K562 (cell line): Measurements from ENCODE around the gene ADIPOR2. TPM values are rescaled to one million over a fixed set of nuclear protein-coding genes. Genes with fewer than 3 reads are reported as not detected.

ENCODE experiments used
- CBFA2T3 ChIP-seq: fragments of 450-650 bp; IDR thresholded peaks from 2 replicates; pipeline ENCODE4 v1.6.1; 2017
- CEBPG ChIP-seq, 3 experiments: fragments of 200-800 bp in 1 of 3; sonication (Bioruptor generic) in 1 of 3; sonication (generic) in 1 of 3; formaldehyde crosslinking in 1 of 3; IDR thresholded peaks in 2 of 3; conservative IDR thresholded peaks in 1 of 3; 2 replicates each; pipeline versions ENCODE4 v1.6.1 to v1.8.0; 2016 to 2022; ENCODE audit warnings: missing compliant biosample characterization in 2 of 3, missing genetic modification characterization in 2 of 3, mild to moderate bottlenecking in 1 of 3, missing genetic modification reagents in 1 of 3
- CXXC5 ChIP-seq: fragments of 250-450 bp; sonication (Bioruptor Pico); IDR thresholded peaks from 2 replicates; pipeline ENCODE4 v1.8.0; 2022; ENCODE audit warnings: inconsistent platforms, mild to moderate bottlenecking, moderate library complexity
- DPF2 ChIP-seq: fragments of 450-650 bp; IDR thresholded peaks from 2 replicates; pipeline ENCODE4 v1.6.1; 2016
- ETV1 ChIP-seq: fragments of 450-650 bp; conservative IDR thresholded peaks from 2 replicates; pipeline ENCODE4 v1.6.1; 2016; ENCODE audit warnings: missing genetic modification characterization, control low read depth, low read depth, missing compliant biosample characterization
- FOXK2 ChIP-seq, 2 experiments: fragments of 450-650 bp; IDR thresholded peaks in 1 of 2; conservative IDR thresholded peaks in 1 of 2; 2 replicates each; pipeline ENCODE4 v1.6.1; 2016; ENCODE audit warnings: low read depth in 2 of 2, mild to moderate bottlenecking in 1 of 2
- JUN ChIP-seq, 2 experiments: sonication (generic) in 1 of 2; formaldehyde crosslinking in 1 of 2; IDR thresholded peaks; 2 replicates each; pipeline versions ENCODE4 v1.6.1 to v1.8.0; 2012 to 2022; ENCODE audit warnings: borderline replicate concordance in 2 of 2, mild to moderate bottlenecking in 2 of 2, improper control_type of control experiment in 1 of 2, low read depth in 1 of 2, low read length in 1 of 2, missing genetic modification reagents in 1 of 2
- KDM4B ChIP-seq, 2 experiments: fragments of 450-650 bp in 1 of 2; sonication (generic) in 1 of 2; IDR thresholded peaks; 2 replicates each; pipeline ENCODE4 v1.6.1; 2016 to 2017; ENCODE audit warnings: borderline replicate concordance in 2 of 2, antibody characterized with exemption in 1 of 2, low read depth in 1 of 2, mild to moderate bottlenecking in 1 of 2
- SIN3A ChIP-seq, 2 experiments: fragments of 150-350 bp in 1 of 2; IDR thresholded peaks; 2 replicates each; pipeline ENCODE4 v1.6.1; 2011 to 2016; ENCODE audit warnings: borderline replicate concordance in 2 of 2, low read depth in 2 of 2, low read length in 2 of 2, mild to moderate bottlenecking in 2 of 2, moderate library complexity in 2 of 2; ENCODE audit not compliant: control insufficient read depth in 1 of 2
- SMARCA4 ChIP-seq: fragments of 450-650 bp; IDR thresholded peaks from 2 replicates; pipeline ENCODE4 v1.6.1; 2016
- TCF3 ChIP-seq: sonication (generic); formaldehyde crosslinking; IDR thresholded peaks from 2 replicates; pipeline ENCODE4 v1.4.0; 2020; ENCODE audit warnings: mild to moderate bottlenecking, missing genetic modification reagents
- ZNF134 ChIP-seq: fragments of 250-450 bp; sonication (Bioruptor Pico); conservative IDR thresholded peaks from 2 replicates; pipeline ENCODE4 v1.4.0; 2020
- ZNF146 ChIP-seq: IDR thresholded peaks from one replicate; pipeline ENCODE4 v1.6.1; 2018; ENCODE audit warnings: missing compliant biosample characterization; ENCODE audit not compliant: unreplicated experiment
- ZNF23 ChIP-seq: fragments of 250-450 bp; sonication (Bioruptor Pico); IDR thresholded peaks from 2 replicates; pipeline ENCODE4 v1.4.0; 2020; ENCODE audit warnings: mild to moderate bottlenecking
- polyA plus RNA-seq, 8 experiments: library from polyadenylated mRNA; depleted of rRNA in 4 of 8; stranded (reverse) in 5 of 8; unstranded in 3 of 8; fragments of >200 nt; fragmentation: Nextera tagmentation in 2 of 8; fragmentation: Illumina TruSeq in 1 of 8; extraction: Ambion mirVana in 2 of 8; extraction: Trizol in 1 of 8; gene quantifications; 2 replicates each; pipeline versions ENCODE4 v1.2.1 to v1.2.3, GENCODE V29; 2011 to 2014; ENCODE audit warnings: inconsistent platforms in 1 of 8, missing spikeins in 1 of 8
- total RNA-seq, 7 experiments: library from RNA; depleted of rRNA in 6 of 7; stranded (reverse); fragments of >200 nt in 6 of 7; fragmentation: Illumina TruSeq in 2 of 7; extraction: Trizol in 2 of 7; gene quantifications; 2 replicates each; pipeline versions ENCODE4 v1.2.1 to v1.2.3, GENCODE V29; 2011 to 2021; ENCODE audit warnings: low replicate concordance in 1 of 7
- TF ChIP-seq, protein P1 (sequence below): fragments of 450-650 bp; formaldehyde crosslinking; IDR thresholded peaks from 2 replicates; pipeline ENCODE4 v1.4.0; 2022; ENCODE audit warnings: mild to moderate bottlenecking, moderate library complexity
- TF ChIP-seq, protein P2 (sequence below), 2 experiments: IDR thresholded peaks in 1 of 2; conservative IDR thresholded peaks in 1 of 2; 2 replicates each; pipeline ENCODE4 v1.6.1; 2016; ENCODE audit warnings: low read depth in 2 of 2, mild to moderate bottlenecking in 1 of 2, missing compliant biosample characterization in 1 of 2, missing genetic modification characterization in 1 of 2, moderate library complexity in 1 of 2
- TF ChIP-seq, protein P3 (sequence below): sonication (generic); formaldehyde crosslinking; IDR thresholded peaks from 2 replicates; pipeline ENCODE4 v1.8.0; 2023; ENCODE audit warnings: mild to moderate bottlenecking, missing genetic modification reagents

Gene ADIPOR2
- total and polyA plus RNA-seq, 9 of the 15 experiments (the other 6 are each of a cell fraction or from before 2014, with no cell fraction given) = 10.9 to 63.5 (median 46.0) TPM

- peak; percentile 54 for TF ChIP-seq ZNF146 (CRISPR knock-in tag)
- TF ChIP-seq, protein P1, sequence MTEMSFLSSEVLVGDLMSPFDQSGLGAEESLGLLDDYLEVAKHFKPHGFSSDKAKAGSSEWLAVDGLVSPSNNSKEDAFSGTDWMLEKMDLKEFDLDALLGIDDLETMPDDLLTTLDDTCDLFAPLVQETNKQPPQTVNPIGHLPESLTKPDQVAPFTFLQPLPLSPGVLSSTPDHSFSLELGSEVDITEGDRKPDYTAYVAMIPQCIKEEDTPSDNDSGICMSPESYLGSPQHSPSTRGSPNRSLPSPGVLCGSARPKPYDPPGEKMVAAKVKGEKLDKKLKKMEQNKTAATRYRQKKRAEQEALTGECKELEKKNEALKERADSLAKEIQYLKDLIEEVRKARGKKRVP (CRISPR knock-in tag) = no peak
- TF ChIP-seq CBFA2T3 = peak; percentile 45
- TF ChIP-seq KDM4B (IDR thresholded peaks at IDR 0.05; ENCODE audit: borderline replicate concordance in 2 of 2, low read depth in 1 of 2) = no peak
- peak; percentile 38; the same call in 1 of the 2 replicates for TF ChIP-seq ETV1 (tag)
- TF ChIP-seq ZNF23 (CRISPR knock-in tag) = no peak
- TF ChIP-seq, protein P2, sequence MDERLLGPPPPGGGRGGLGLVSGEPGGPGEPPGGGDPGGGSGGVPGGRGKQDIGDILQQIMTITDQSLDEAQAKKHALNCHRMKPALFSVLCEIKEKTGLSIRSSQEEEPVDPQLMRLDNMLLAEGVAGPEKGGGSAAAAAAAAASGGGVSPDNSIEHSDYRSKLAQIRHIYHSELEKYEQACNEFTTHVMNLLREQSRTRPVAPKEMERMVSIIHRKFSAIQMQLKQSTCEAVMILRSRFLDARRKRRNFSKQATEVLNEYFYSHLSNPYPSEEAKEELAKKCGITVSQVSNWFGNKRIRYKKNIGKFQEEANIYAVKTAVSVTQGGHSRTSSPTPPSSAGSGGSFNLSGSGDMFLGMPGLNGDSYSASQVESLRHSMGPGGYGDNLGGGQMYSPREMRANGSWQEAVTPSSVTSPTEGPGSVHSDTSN (CRISPR knock-in tag; IDR thresholded peaks at IDR 0.05; ENCODE audit: low read depth) = no peak
- TF ChIP-seq, protein P2 (tag; conservative IDR thresholded peaks at IDR 0.05; ENCODE audit: low read depth) = no peak
- no peak for TF ChIP-seq FOXK2 (conservative IDR thresholded peaks at IDR 0.05 in 1 of 2, IDR thresholded peaks at IDR 0.05 in 1 of 2; ENCODE audit: low read depth in 2 of 2)
- TF ChIP-seq, protein P3, sequence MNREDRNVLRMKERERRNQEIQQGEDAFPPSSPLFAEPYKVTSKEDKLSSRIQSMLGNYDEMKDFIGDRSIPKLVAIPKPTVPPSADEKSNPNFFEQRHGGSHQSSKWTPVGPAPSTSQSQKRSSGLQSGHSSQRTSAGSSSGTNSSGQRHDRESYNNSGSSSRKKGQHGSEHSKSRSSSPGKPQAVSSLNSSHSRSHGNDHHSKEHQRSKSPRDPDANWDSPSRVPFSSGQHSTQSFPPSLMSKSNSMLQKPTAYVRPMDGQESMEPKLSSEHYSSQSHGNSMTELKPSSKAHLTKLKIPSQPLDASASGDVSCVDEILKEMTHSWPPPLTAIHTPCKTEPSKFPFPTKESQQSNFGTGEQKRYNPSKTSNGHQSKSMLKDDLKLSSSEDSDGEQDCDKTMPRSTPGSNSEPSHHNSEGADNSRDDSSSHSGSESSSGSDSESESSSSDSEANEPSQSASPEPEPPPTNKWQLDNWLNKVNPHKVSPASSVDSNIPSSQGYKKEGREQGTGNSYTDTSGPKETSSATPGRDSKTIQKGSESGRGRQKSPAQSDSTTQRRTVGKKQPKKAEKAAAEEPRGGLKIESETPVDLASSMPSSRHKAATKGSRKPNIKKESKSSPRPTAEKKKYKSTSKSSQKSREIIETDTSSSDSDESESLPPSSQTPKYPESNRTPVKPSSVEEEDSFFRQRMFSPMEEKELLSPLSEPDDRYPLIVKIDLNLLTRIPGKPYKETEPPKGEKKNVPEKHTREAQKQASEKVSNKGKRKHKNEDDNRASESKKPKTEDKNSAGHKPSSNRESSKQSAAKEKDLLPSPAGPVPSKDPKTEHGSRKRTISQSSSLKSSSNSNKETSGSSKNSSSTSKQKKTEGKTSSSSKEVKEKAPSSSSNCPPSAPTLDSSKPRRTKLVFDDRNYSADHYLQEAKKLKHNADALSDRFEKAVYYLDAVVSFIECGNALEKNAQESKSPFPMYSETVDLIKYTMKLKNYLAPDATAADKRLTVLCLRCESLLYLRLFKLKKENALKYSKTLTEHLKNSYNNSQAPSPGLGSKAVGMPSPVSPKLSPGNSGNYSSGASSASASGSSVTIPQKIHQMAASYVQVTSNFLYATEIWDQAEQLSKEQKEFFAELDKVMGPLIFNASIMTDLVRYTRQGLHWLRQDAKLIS (CRISPR knock-in tag) = no peak
- TF ChIP-seq SIN3A (IDR thresholded peaks at IDR 0.05; ENCODE audit: borderline replicate concordance in 2 of 2, control insufficient read depth in 1 of 2, low read depth in 2 of 2, low read length in 2 of 2) = no peak
- TF ChIP-seq TCF3 (CRISPR knock-in tag) = peak; percentile 45
- TF ChIP-seq JUN (IDR thresholded peaks at IDR 0.05; ENCODE audit: borderline replicate concordance, low read depth, low read length) = 0 out of 2 replicates have a peak, but pooled peaks have one; percentile 58
- no peak for TF ChIP-seq JUN (CRISPR knock-in tag; IDR thresholded peaks at IDR 0.05; ENCODE audit: borderline replicate concordance)
- peak; percentile 60 for TF ChIP-seq DPF2
- TF ChIP-seq CEBPG (CRISPR knock-in tag; IDR thresholded peaks at IDR 0.05) = peak; percentile 57; the same call in 1 of the 2 replicates
- peak in 1 of 2 experiments; percentile 81; a peak in 2 of 4 replicates for TF ChIP-seq CEBPG (tag; conservative IDR thresholded peaks at IDR 0.05 in 1 of 2, IDR thresholded peaks at IDR 0.05 in 1 of 2)
- TF ChIP-seq SMARCA4 = peak; percentile 66; the same call in 1 of the 2 replicates
- TF ChIP-seq CXXC5 (CRISPR knock-in tag) = no peak
- no peak for TF ChIP-seq ZNF134 (CRISPR knock-in tag)
Observed at GRCh38 chr12:1760566-1761382, 69.9 kb downstream of the ADIPOR2 start (continued).
